Mammary epithelial cell (primary cell): Measurements from ENCODE around the gene CDKN1C.

Experiments
- EZH2 ChIP-seq: IDR thresholded peaks from 2 replicates; pipeline ENCODE4 v1.6.1; 2012; ENCODE audit warnings: low read length, inconsistent platforms, borderline replicate concordance
- TF ChIP-seq, protein P1 (sequence below), 2 donors: IDR thresholded peaks in 1 of 2; conservative IDR thresholded peaks in 1 of 2; 2 replicates each; pipeline ENCODE4 v1.5.1; 2011 to 2012; ENCODE audit warnings: inconsistent platforms in 2 of 2, low read length in 2 of 2, mild to moderate bottlenecking in 2 of 2, control low read depth in 1 of 2, low read depth in 1 of 2; ENCODE audit not compliant: insufficient read depth in 1 of 2; ENCODE audit errors: extremely low read depth in 1 of 2

DNA sequence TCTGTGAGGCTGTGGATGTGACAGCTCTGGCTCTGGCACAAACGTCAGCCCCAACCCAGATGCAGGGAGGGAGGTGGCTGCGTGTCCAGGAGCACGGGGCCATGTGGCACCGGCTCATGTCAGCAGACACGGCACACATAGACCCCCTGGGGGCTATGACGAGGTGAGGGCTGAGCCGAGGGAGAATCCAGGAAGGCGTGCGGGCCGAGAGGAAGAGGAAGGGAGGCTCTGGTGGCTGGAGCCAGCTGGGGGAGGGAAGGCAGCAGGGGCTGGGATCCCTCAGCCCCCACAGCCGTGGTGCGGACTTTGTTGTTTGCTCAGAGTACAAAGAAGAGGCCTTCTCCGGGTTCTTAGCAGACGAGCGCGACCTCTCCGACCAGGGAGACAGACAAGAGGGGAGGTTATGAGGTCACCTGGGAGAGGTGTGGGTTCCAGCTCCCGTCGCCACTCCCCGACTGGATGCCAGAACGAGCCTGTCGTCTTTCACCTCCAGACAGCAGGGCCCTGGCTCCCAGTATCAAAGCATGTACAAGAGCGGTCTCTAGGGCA lies 46.1 kb downstream of the CDKN1C start:
- TF ChIP-seq, protein P1, sequence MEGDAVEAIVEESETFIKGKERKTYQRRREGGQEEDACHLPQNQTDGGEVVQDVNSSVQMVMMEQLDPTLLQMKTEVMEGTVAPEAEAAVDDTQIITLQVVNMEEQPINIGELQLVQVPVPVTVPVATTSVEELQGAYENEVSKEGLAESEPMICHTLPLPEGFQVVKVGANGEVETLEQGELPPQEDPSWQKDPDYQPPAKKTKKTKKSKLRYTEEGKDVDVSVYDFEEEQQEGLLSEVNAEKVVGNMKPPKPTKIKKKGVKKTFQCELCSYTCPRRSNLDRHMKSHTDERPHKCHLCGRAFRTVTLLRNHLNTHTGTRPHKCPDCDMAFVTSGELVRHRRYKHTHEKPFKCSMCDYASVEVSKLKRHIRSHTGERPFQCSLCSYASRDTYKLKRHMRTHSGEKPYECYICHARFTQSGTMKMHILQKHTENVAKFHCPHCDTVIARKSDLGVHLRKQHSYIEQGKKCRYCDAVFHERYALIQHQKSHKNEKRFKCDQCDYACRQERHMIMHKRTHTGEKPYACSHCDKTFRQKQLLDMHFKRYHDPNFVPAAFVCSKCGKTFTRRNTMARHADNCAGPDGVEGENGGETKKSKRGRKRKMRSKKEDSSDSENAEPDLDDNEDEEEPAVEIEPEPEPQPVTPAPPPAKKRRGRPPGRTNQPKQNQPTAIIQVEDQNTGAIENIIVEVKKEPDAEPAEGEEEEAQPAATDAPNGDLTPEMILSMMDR (conservative IDR thresholded peaks at IDR 0.05 in 1 of 2, IDR thresholded peaks at IDR 0.05 in 1 of 2; ENCODE audit: extremely low read depth in 1 of 2, insufficient read depth in 1 of 2, low read depth in 1 of 2, low read length in 2 of 2): no peak
- TF ChIP-seq EZH2: no peak
